Naive thymus-derived CD4-positive, alpha-beta T cell (primary cell): ENCODE data around the gene PTPRN2. TPM values are rescaled to one million over a fixed set of nuclear protein-coding genes. Genes with fewer than 3 reads are reported as not detected.
"Not testable (repeated sequence)": the region's sequence is repeated elsewhere in the genome, so short reads cannot be mapped to it uniquely, and the experiment has no call there.

Source experiments
- ATAC-seq: fragments of 150-1000 bp; cut with Tn5 transposase; 2 replicates; pipeline ENCODE4 v1.10.0; 2021; ENCODE audit warnings: mild to moderate bottlenecking, moderate library complexity
- CTCF ChIA-PET: fragments of 350-600 bp; sonication (Branson Sonifier 250); formaldehyde crosslinking; loops from one replicate; lab custom pipeline; 2021; ENCODE audit warnings: antibody characterized with exemption; lab: Charles Lee
- POLR2A ChIA-PET: fragments of 350-600 bp; sonication (Branson Sonifier 250); formaldehyde crosslinking; loops from one replicate; lab custom pipeline; 2021; ENCODE audit warnings: antibody characterized with exemption, inconsistent platforms; lab: Charles Lee
- DNase-seq, 9 donors: peaks; one replicate each; pipeline versions ENCODE4 v3.0.0 to v3.0.0-alpha.2; 2020 to 2022; ENCODE audit warnings: mixed read lengths in 1 of 9
- H3K27ac ChIP-seq: one replicate; pipeline ENCODE4 v1.7.0; 2013; ENCODE audit warnings: mild to moderate bottlenecking, low read depth, low read length, moderate library complexity
- H3K27me3 ChIP-seq, 2 donors: one replicate each; pipeline ENCODE4 v1.7.0; 2013; ENCODE audit warnings: low read length in 2 of 2, mild to moderate bottlenecking in 2 of 2, moderate library complexity in 2 of 2; ENCODE audit not compliant: control insufficient read depth in 2 of 2, insufficient read depth in 2 of 2
- H3K36me3 ChIP-seq, 3 experiments: 1 replicate in 2 of 3; 2 replicates in 1 of 3; pipeline ENCODE4 v1.7.0; 2013; ENCODE audit warnings: low read length in 3 of 3, mild to moderate bottlenecking in 3 of 3, moderate library complexity in 1 of 3; ENCODE audit not compliant: insufficient read depth in 3 of 3, control insufficient read depth in 2 of 3
- H3K4me1 ChIP-seq, 2 donors: one replicate each; pipeline ENCODE4 v1.7.0; 2013; ENCODE audit warnings: low read length in 2 of 2, mild to moderate bottlenecking in 2 of 2, moderate library complexity in 1 of 2; ENCODE audit not compliant: control insufficient read depth in 2 of 2, insufficient read depth in 2 of 2
- H3K4me3 ChIP-seq: 2 replicates; pipeline ENCODE4 v1.7.0; 2013; ENCODE audit warnings: mild to moderate bottlenecking, low read length
- H3K9me3 ChIP-seq, 3 experiments: 1 replicate in 2 of 3; 2 replicates in 1 of 3; pipeline ENCODE4 v1.7.0; 2013; ENCODE audit warnings: low read length in 3 of 3; ENCODE audit not compliant: control insufficient read depth in 2 of 3
- H3K27ac Mint-ChIP-seq, 9 donors: one replicate each; pipeline ENCODE4 v1.8.0; 2020 to 2022; ENCODE audit warnings: mixed read lengths in 9 of 9, mild to moderate bottlenecking in 8 of 9, moderate library complexity in 5 of 9, inconsistent platforms in 2 of 9
- H3K27me3 Mint-ChIP-seq, 5 donors: one replicate each; pipeline ENCODE4 v1.8.0; 2021 to 2022; ENCODE audit warnings: mixed read lengths in 5 of 5, mild to moderate bottlenecking in 1 of 5
- H3K36me3 Mint-ChIP-seq, 5 donors: one replicate each; pipeline ENCODE4 v1.8.0; 2020 to 2022; ENCODE audit warnings: mixed read lengths in 5 of 5, mild to moderate bottlenecking in 3 of 5, inconsistent platforms in 1 of 5
- H3K4me1 Mint-ChIP-seq, 7 donors: one replicate each; pipeline ENCODE4 v1.8.0; 2020 to 2022; ENCODE audit warnings: mixed read lengths in 7 of 7, mild to moderate bottlenecking in 3 of 7, inconsistent platforms in 1 of 7
- H3K4me3 Mint-ChIP-seq, 10 donors: one replicate each; pipeline ENCODE4 v1.8.0; 2020 to 2022; ENCODE audit warnings: mild to moderate bottlenecking in 10 of 10, mixed read lengths in 10 of 10, moderate library complexity in 6 of 10, inconsistent platforms in 2 of 10
- H3K9me3 Mint-ChIP-seq, 11 donors: one replicate each; pipeline ENCODE4 v1.8.0; 2020 to 2022; ENCODE audit warnings: mixed read lengths in 11 of 11, mild to moderate bottlenecking in 4 of 11, inconsistent platforms in 1 of 11, moderate library complexity in 1 of 11
- intact Hi-C, 2 donors: fragments of 100-400 bp; cut with micrococcal nuclease; formaldehyde crosslinking; loops; one replicate each; pipeline ENCODE4 v1.15.1; 2023
- polyA plus RNA-seq, 2 donors: library from polyadenylated mRNA; unstranded; fragments of 300-500 nt; fragmentation: Illumina TruSeq; gene quantifications; one replicate each; pipeline ENCODE4 v1.2.3, GENCODE V29; 2021
- total RNA-seq, 6 experiments: library from RNA in 5 of 6; stranded (reverse) in 5 of 6; gene quantifications; 1 replicate in 5 of 6; 2 replicates in 1 of 6; pipeline ENCODE4 v1.2.3 and lab custom pipeline; 2021 to 2026

Gene PTPRN2
- total and polyA plus RNA-seq, 7 experiments from 2014 or later: 0.58 to 2.3 (median 1.4) TPM

- DNase-seq, H3K27me3 ChIP-seq, H3K27ac ChIP-seq, H3K9me3 Mint-ChIP-seq, H3K4me1 ChIP-seq, H3K4me3 Mint-ChIP-seq, CTCF ChIA-PET, H3K27me3 Mint-ChIP-seq, H3K4me1 Mint-ChIP-seq, H3K27ac Mint-ChIP-seq, H3K36me3 ChIP-seq, ATAC-seq, H3K4me3 ChIP-seq, POLR2A ChIA-PET, H3K9me3 ChIP-seq, intact Hi-C loops, H3K36me3 Mint-ChIP-seq: not testable (repeated sequence)
Observed at GRCh38 chr7:158418395-158418794, 169.2 kb downstream of the PTPRN2 start.

- Mint-ChIP-seq H3K4me1 (no peaks in the 10 kb centered on the region), H3K36me3 (no peaks in the 10 kb centered on the region), H3K9me3 (peaks cover 0 to 10% (median 2%) of the 10 kb centered on the region in 11 donors), H3K27me3 (peaks cover 0 to 6% (median 0%) of the 10 kb centered on the region in 5 donors), H3K27ac (no peak overlapping the region), H3K4me3 (no peak overlapping the region)
- Histone ChIP-seq H3K9me3 (no peaks in the 10 kb centered on the region), H3K36me3 (no peaks in the 10 kb centered on the region), H3K4me3 (no peak overlapping the region), H3K27ac (no peak overlapping the region), H3K4me1 (no peaks in the 10 kb centered on the region), H3K27me3 (no peaks in the 10 kb centered on the region)
- ChIA-PET POLR2A (no interaction called here), CTCF (no interaction called here)
- ATAC-seq: no peak
- no peak for DNase-seq
- intact Hi-C loops: no loop called here
Observed at GRCh38 chr7:158416283-158416933, 171.2 kb downstream of the PTPRN2 start.

- no peak for DNase-seq
- CTCF ChIA-PET: no interaction called here
- Histone ChIP-seq H3K9me3 (no peaks in the 10 kb centered on the region), H3K36me3 (no peaks in the 10 kb centered on the region), H3K4me1 (no peaks in the 10 kb centered on the region), H3K27ac (no peak overlapping the region), H3K4me3 (no peak overlapping the region), H3K27me3 (no peaks in the 10 kb centered on the region)
- Mint-ChIP-seq H3K9me3 (peaks cover 0 to 10% (median 2%) of the 10 kb centered on the region in 11 donors), H3K27ac (no peak overlapping the region), H3K4me3 (no peak overlapping the region), H3K36me3 (no peaks in the 10 kb centered on the region), H3K27me3 (peaks cover 0 to 9% (median 0%) of the 10 kb centered on the region in 5 donors), H3K4me1 (no peaks in the 10 kb centered on the region)
- no peak for ATAC-seq
- intact Hi-C loops: no loop called here
- POLR2A ChIA-PET: no interaction called here
Observed at GRCh38 chr7:158415316-158415715, 172.3 kb downstream of the PTPRN2 start.

- Mint-ChIP-seq H3K4me3 (no peak overlapping the region), H3K27ac (no peak overlapping the region), H3K9me3 (peaks cover 0 to 10% (median 2%) of the 10 kb centered on the region in 11 donors), H3K36me3 (no peaks in the 10 kb centered on the region), H3K27me3 (peaks cover 0 to 14% (median 0%) of the 10 kb centered on the region in 5 donors), H3K4me1 (no peaks in the 10 kb centered on the region)
- intact Hi-C loops: no loop called here
- DNase-seq (no peak), ATAC-seq (no peak)
- no peak overlapping the region for H3K27ac ChIP-seq
- no peaks in the 10 kb centered on the region for H3K36me3 ChIP-seq
- ChIA-PET POLR2A (no interaction called here), CTCF (no interaction called here)
- no peaks in the 10 kb centered on the region for H3K27me3 ChIP-seq
- H3K4me3 ChIP-seq: no peak overlapping the region
- H3K4me1 ChIP-seq: no peaks in the 10 kb centered on the region
- H3K9me3 ChIP-seq: no peaks in the 10 kb centered on the region
Observed at GRCh38 chr7:158414486-158414961, 173.1 kb downstream of the PTPRN2 start.

GRCh38 chr7:158414002-158414401 is 173.6 kb downstream of the PTPRN2 start:
- CTCF ChIA-PET: no interaction called here
- H3K27ac Mint-ChIP-seq: no peak overlapping the region

GRCh38 chr7:158411232-158411950 is 176.2 kb downstream of the PTPRN2 start:
- Mint-ChIP-seq H3K27me3 (peaks cover 0 to 19% (median 0%) of the 10 kb centered on the region in 5 donors), H3K4me3 (no peak overlapping the region), H3K27ac (no peak overlapping the region), H3K9me3 (peaks cover 0 to 5% (median 0%) of the 10 kb centered on the region in 11 donors), H3K4me1 (no peaks in the 10 kb centered on the region), H3K36me3 (no peaks in the 10 kb centered on the region)
- Histone ChIP-seq H3K9me3 (no peaks in the 10 kb centered on the region), H3K4me3 (no peak overlapping the region), H3K4me1 (no peaks in the 10 kb centered on the region), H3K27me3 (no peaks in the 10 kb centered on the region), H3K27ac (no peak overlapping the region), H3K36me3 (no peaks in the 10 kb centered on the region)
- POLR2A ChIA-PET: no interaction called here
- intact Hi-C loops: no loop called here
- ATAC-seq (no peak), DNase-seq (no peak)
- CTCF ChIA-PET: no interaction called here

More at GRCh38 chr7:158414002-158414401, 173.6 kb downstream of the PTPRN2 start:
- H3K27ac ChIP-seq: no peak overlapping the region
- POLR2A ChIA-PET: no interaction called here
- H3K4me1 ChIP-seq: no peaks in the 10 kb centered on the region
- Mint-ChIP-seq H3K9me3 (peaks cover 0 to 10% (median 2%) of the 10 kb centered on the region in 11 donors), H3K36me3 (no peaks in the 10 kb centered on the region), H3K4me1 (no peaks in the 10 kb centered on the region), H3K27me3 (peaks cover 0 to 16% (median 0%) of the 10 kb centered on the region in 5 donors), H3K4me3 (no peak overlapping the region)
- H3K4me3 ChIP-seq: no peak overlapping the region
- DNase-seq: no peak
- no peaks in the 10 kb centered on the region for H3K27me3 ChIP-seq
- no peak for ATAC-seq
- intact Hi-C loops: no loop called here
- H3K9me3 ChIP-seq: no peaks in the 10 kb centered on the region
- no peaks in the 10 kb centered on the region for H3K36me3 ChIP-seq
